Stimulated activated CD8-positive, alpha-beta memory T cell treated with anti-CD3 and anti-CD28 coated beads, Interleukin-4, amount 100 ng/mL, for 24 hours (primary cell): ENCODE data around the gene MIPOL1.

Experiments used
- DNase-seq: peaks from one replicate; pipeline ENCODE4 v3.0.0-alpha.2; 2020; ENCODE audit warnings: low read depth

Gene MIPOL1

DNA sequence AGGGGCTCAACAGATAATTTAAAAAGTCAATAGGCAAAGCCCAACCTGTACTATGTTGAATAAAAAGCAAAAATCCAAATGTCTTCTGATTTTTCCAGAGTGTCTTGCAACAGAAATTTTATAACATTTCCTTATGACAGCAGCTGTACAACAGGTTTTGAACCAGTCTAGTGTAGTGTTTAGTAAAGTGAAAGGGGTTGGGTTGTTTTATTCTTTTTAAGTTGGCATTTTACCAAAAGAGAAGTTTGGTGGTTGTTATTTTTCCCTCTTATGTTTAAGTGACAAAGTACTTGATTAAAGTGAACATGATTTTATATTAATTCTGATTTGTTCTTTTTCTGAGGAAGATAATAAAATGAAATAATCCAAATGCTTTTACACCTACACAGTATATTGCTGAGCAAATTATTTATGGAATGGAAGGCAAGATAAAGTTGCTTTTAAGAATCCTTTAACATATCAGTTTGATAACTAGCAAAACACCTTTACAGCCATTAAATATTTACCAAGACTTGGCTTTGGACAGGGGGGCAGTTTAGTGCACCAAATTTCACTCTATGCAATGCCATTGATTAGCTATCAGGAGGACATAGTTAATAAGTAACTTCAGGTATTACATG is 268.4 kb downstream of the MIPOL1 start:
- no peak for DNase-seq

DNA sequence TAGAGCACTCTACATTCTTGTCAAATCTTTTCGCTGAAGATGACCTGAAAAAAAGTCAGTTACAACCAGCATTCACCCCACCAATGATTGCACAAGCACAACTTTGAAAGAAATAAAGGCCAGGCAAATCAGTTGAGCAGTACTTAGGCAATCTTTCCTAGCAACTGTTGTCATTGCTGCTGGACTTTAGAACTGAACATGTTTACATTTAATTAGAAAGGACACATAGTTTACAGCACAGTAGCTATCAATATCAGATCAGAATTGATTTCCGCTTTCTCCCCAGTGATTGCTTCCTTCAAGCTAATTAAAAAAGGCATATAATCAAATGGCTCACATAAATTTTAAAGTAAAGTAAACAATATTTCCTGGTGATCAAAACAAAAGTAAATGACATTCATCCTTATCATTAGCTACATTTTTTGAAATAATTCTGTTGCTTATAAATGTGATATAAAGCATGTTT is 268.9 kb downstream of the MIPOL1 start:
- no peak for DNase-seq

DNA sequence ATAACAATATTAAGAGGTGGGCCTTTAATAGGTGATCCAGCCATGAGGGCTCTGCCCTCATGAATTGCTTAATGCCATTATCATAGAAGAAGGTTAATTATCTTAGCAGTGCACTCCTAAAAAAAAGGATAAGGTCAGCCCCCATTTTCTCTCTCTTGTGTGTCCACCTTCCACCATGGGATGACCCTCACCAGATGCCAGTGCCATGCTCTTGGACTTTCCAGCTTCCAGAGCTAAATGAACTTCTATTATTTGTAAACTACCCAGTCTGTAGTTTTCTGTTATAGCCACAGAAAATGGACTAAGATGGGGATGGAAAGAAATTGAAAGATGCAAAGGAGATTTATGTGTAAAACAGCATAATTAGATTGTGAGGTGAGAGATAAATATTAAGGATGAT is 271.9 kb downstream of the MIPOL1 start:
- no peak for DNase-seq

DNA sequence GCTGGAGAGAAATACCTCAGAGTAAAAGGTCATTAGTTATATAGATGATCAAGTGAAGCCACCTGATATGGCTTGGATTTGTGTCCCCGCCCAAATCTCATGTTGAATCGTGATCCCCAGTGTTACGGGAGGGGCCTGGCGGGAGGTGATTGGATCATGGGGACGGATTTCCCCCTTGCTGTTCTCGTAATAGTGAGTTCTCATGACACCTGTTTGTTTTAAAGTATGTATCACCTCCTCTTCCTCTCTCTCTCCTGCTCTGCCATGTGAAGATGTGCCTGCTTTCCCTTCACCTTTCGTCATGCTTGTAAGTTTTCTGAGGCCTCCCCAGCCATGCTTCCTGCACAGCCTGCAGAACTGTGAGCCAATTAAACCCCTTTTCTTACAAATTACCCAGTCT is 272.5 kb downstream of the MIPOL1 start:
- no peak for DNase-seq

DNA sequence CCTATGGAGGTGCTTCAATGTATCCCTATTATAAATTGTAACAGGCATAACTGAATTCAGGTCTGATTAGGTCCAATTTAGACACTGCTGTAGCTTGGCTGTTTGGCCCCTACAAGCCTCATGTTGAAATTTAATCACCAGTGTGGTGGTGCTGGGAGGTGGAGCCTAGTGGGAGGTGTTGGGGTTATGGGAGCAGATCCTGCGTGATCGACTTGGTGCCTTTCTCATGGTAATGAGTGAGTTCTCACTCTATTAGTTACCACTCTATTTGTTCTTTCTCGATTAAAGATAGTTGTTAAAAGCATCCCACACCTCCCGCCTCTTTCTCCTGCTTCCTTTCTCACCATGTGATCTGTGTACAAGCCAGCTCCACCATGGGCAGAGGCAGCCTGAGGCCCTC is 275.2 kb downstream of the MIPOL1 start:
- no peak for DNase-seq

DNA sequence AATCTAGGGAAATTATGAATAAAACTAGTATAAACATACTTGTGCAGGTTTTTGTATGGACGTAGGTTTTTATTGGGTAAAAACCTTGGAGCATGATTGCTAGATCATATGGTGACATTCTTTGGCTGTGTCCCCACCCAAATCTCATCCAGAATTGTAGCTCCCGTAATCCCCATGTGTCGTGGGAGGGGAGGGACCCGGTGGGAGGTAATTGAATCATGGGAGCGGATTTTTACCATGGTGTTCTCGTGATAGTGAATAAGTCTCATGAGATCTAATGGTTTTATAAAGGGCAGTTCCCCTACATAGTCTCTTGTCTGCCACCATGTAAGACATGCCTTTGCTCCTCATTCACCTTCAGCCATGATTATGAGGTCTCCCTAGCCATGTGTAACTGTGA is 276.5 kb downstream of the MIPOL1 start:
- no peak for DNase-seq

DNA sequence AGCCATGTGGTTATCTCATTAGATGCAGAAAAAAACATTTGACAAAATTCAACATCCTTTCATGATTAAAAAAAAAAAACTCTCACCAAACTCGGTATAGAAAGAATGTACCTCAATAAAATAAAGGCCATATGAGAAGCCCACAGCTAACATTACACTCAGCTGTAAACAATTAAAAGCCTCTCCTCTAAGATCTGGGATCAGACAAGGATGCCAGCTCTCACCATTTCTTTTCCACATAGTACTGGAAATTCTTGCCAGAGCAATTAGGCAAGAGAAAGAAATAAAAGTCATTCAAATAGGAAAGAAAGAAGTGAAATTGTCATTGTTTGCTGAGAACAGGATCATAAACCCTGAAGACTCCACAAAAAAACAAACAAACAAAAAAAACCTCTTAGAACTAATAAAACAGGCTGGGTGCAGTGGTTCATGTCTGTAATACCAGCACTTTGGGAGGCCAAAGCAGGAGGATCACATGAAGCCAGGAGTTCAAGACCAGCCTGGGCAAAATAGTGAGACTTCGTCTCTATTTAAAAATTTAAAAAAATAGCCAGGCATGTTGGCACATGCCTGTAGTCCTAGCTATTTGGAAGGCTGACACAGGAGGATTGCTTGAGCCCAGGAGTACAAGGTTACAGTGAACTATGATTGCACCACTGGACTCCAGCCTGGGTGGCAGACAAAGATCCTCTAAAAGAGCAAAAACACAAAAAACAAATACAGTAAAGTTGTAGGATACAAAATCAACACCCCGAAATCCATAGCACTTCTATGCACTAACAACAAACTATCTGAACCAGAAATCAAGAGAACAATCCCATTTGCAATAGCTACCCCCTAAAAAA is 282.9 kb downstream of the MIPOL1 start:
- no peak for DNase-seq

DNA sequence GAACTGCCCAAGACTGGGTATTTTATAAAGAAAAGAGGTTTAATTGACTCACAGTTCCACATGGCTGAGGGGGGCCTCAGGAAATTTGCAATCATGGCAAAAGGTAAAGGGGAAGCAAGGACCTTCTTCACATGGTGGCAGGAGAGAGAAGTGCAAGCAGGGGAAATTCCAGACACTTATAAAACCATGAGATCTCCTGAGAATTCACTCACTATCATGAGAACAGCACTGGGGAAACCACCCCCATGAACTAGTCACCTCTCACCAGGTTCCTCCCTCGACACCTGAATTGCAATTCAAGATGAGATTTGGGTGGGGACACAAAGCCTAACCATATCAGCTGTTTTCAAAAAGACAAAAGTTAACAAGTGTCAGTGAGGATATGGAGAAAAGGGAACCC is 284.7 kb downstream of the MIPOL1 start:
- DNase-seq, result no peak

DNA sequence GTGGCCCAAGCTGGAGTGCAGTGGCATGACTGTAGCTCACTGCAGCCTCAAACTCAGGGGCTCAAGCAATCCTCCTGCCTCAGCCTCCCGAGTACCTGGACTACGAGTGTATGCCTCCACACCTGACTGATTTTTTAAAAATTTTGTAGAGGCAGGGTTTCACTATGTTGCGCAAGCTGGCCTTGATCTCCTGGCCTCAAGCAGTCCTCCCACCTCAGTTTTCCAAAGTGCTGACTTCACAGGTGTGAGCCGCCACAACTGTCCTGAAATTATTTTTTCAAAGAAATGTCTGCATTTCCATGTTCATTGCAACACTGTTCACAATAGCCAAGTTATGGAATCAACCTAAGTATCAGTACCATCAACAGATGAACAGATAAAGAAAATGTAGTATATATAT is 285.9 kb downstream of the MIPOL1 start:
- no peak for DNase-seq

DNA sequence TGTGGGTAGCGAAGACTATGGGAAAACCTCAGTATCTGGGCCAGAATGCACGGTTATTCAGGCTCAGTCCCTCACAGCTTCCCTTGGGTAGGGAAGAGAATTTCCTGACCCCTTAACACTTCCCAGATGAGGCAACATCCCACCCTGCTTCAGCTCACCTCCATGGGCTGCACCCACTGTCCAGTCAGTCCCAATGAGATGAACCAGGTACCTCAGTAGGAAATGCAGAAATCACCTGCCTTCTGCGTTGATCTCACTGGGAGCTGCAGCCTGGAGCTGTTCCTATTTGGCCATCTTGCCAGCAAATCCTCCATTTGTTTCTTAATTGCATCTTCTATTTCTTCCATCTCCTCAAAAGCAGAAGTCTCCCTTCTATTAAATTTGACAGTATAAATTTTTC is 292.9 kb downstream of the MIPOL1 start:
- no peak for DNase-seq

DNA sequence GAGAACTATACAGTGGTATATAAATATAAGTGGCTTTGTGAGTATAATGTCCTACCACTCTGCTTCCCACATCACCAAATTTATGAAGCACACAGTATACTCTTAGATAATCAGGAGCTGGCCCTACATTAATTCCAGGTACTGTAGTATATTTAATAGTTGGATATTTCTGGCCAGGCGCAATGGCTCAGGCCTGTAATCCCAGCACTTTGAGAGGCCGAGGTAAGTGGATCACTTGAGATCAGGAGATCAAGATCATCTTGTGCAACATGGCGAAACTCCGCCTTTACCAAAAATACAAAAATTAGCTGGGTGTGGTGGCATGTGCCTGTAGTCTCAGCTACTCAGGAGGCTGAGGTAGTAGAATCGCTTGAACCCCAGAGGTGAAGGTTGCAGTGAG is 293.3 kb downstream of the MIPOL1 start:
- no peak for DNase-seq

DNA sequence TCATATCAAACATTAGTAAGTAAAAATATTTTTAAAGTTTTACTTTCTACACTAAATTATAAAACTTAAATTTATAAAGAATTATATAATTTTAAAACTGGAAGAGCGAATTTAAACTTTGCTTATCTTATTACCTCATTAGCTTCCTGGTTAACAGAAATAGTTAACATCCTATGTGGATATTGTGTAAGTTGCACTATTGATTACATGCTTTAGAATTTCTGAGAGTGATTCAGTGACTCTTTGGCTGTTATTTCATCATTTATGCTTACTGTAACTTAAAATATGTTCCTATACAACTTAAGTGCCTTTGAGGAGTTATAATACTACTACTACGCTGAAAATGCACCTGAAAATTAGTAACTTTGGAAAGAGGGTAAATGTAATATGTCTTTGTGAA is 295.9 kb downstream of the MIPOL1 start:
- no peak for DNase-seq

DNA sequence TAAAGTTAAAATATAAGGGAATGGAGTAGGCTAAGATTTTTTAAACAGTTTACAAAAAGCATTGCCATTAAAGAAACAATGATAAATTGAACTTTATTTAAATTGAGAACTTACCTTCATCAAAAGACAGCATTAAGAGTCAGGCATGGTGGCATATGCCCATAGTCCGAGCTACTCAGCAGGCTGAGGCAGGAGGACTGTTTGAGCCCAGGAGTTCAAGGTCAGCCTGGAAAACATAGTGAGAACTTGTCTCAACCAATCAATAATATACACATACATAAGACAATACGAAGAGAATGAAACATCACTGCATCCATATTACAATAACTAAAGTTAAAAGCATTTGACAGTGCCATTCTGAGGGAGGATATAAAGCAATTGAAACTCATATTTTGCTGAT is 299.7 kb downstream of the MIPOL1 start:
- DNase-seq, result no peak

DNA sequence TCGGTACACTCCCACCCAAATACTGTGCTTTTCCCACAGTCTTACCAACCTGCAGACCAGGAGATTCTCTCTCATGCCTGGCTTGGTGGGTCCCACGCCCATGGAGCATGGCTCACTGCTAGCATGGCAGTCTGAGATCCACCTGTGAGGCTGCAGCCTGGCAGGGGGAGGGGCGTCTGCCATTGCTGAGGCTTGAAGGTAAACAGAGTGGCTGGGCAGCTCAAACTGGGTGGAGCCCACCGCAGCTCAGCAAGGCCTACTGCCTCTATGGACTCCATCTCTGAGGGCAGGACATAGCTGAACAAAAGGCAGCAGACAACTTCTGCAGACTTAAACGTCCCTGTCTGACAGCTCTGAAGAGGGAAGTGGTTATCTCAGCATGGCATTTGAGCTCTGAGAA is 304.1 kb downstream of the MIPOL1 start:
- no peak for DNase-seq

DNA sequence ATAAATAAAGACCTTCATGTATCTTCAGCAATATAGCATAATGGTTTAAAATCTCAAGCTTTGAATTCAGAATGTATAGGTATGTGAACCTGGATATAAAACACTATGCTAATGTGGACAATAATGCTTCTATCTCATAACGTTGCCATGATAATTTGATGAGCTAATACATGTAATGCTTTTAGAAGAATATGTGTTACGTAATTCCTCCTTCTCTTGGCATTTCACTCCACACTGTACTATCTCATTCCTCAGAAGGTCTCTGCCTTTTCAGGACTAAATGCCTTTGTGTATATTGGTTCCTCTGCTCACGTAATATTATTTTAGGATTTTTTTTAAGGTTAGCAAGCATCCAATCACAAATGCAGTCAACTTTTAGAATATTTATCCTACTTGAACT is 310.8 kb downstream of the MIPOL1 start:
- no peak for DNase-seq

DNA sequence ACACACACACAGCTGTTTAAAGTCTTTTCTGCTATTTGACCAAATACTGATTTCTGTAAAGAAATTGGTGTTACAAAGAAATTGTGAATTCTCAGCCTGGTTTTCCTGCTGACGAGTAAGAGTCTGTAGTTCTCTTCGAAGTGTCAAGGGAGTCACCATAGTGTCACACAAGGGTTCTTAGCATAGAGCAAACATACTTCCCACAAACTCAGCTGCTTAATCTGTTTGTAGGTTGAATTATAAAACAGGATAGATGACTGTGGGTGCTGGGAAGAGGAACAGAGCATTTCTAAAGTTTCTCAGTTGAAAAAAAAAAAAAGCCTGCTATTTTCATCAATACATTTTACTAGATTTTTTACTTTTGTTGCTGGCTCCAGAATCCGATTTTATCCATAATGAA is 314.4 kb downstream of the MIPOL1 start:
- no peak for DNase-seq

DNA sequence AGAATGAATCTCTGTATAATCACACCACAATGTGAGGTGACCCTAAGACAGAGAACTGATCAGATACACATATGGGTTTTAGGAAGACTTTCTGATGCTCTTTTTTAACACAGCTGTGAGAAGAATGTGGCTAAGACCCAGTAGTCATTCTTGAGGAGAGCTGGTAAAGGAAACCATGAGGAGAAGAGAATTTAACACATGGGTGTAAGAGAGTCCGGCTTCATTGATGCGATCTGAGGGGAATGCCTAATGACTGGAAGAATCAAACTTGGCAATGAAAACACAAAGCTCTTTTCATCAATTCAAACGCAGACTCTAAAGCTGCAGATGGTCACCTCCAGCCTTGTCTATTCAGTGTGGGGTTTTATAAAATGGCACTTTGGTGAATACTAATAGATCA is 318.0 kb downstream of the MIPOL1 start:
- no peak for DNase-seq

DNA sequence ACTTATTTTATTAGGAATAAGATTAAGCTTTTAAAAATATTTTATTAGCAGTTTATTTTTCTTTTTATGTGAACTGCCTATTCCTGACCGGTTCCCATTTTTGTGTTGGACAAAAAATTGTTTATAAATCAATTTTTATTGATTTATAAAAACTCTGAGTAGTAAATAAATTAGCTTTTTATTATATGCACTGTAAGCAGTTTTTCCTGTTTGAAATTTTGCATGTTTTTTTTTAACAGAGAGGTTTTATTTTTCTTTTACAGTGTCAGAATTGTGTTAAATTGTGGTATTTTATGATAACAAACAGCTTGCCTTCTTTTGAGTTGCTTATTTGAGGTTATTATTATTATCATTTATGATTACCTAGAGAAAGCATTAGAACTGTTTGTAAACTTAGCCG is 329.3 kb downstream of the MIPOL1 start:
- DNase-seq, result no peak

DNA sequence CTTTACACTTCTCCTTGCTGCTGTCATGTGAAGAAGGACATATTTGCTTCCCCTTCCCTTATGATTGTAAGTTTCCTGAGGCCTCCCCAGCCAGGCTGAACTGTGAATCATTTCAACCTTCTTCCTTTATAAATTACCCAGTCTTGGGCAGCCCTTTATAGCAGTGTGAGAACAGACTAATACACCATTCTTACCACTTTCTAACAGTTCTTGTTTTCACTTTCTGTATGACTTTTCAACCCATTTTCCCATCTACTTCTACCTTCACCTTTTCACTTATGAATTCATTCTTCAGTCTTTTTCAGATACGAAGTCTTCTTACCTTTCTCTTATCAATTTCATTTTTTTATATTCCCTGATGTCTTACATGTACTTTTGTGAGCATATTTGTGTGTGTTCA is 342.3 kb downstream of the MIPOL1 start:
- DNase-seq, result no peak

DNA sequence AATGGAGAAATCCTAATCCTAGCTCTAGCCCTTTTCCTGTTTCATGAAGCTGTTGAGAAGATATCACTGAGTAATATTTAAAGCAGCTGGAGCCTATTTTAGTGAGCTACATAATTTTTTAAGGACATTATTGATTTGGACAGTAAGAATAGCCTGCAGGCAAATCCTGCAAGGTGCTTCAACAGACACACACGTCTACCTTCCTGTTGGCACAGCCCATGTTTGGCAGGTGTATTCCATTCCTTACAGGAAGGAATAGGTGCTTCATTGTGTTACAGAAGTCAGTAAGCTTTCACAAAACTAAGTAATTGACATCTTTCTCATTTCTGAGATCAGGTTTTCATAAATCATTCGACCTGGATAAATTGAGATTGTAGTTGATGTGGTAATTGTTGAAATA is 346.7 kb downstream of the MIPOL1 start:
- DNase-seq, result no peak

DNA sequence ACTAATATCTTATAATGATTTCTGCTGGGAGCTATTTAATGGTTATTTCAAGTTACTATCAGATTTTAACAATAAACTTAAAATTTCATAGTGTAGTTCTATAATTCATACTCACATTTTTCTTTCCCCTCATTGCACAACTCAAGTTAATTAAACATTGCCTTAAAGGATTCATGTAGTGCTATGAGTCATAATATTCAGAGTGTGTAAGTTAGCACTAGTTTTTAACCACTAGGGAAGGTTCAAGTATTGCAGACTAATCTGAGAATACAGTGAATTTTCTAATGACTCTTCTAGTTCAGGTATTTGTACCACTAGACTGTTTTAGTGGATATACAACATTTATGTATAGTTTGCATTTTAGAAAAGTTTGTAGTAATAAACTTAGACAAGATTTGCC is 347.4 kb downstream of the MIPOL1 start:
- no peak for DNase-seq

DNA sequence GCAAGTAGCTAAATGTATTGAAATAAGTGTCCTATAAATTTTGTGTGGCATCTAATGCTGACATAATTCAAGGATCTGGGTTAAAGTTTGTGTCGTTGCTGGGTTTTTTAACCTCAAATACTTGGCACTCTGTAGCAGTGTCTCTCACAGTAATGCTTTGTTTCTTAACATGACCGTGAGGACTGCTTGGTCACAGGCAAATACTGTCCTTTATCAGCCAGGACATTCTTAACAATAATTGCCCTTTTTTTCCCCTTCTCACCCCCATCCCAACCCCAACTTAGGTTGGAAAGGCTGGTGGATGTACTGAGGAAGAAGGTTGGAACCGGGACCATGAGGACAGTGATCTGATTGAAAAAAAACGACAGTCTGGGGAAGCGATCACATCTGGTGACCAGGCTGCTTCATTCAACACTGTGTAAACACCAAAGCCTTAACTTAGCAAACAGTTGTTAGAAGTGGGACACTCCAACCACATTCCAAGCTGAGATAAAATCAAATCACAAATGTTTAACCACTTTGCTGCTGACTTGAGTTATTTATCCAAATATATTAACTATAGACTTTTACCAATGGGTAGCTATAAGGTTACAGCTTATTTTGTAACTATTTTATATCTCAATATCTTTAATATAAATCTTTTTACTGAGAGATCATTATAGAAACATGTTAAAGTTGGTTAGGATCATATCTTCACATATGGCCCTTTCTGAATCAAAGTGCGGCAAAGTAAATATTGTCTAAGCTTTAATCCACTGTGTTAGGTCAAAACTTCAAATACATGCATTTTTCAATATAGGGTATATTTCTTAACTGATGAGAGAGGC is 349.1 kb downstream of the MIPOL1 start:
- no peak for DNase-seq

DNA sequence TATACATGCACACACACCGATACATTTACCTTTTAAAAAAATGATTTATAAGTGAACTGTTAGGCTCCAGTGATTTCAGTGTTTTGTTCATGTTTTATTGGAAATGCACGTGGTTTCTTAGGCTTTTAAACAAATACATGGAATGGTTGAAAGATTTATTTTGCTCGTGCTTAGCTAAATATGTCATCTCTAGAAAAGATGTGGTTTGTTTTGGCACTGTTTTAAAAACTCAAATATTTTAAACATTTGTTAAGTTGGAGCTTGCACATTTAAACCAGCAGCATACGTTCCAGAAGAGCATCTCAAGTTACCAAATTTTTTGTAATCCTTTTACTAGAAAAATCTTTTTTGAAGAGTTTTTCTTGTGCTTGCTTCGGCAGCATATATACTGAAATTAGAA is 352.8 kb downstream of the MIPOL1 start:
- no peak for DNase-seq
